Middle frontal gyrus (tissue), 1 donor: Measurements from ENCODE around the gene PLEKHJ1.
"Not testable (repeated sequence)": the region's sequence is repeated elsewhere in the genome, so short reads cannot be mapped to it uniquely, and the experiment has no call there.

ENCODE experiments used
- DNase-seq: peaks from one replicate; pipeline ENCODE4 v3.0.0-alpha.2; 2015; ENCODE audit warnings: low spot score; ENCODE audit errors: extremely low spot score

Gene PLEKHJ1

DNA sequence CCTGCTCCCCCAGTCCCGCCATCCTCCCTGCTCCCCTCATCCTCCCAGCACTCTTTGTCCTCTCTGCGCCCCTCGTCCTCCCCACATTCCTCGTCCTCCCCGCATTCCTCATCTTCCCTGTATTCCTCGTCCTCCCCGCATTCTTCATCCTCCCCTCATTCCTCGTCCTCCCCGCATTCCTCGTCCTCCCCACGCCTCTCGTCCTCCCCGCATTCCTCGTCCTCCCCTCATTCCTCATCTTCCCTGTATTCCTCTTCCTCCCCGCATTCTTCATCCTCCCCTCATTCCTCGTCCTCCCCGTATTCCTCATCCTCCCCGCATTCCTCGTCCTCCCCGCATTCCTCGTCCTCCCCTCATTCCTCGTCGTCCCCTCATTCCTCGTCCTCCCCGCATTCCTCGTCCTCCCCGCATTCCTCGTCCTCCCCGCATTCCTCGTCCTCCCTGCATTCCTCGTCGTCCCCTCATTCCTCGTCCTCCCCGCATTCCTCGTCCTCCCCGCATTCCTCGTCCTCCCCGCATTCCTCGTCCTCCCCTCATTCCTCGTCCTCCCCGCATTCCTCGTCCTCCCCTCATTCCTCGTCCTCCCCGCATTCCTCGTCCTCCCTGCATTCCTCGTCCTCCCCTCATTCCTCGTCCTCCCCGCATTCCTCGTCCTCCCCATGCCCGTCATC lies 35.4 kb downstream of the PLEKHJ1 start:
- DNase-seq, result not testable (repeated sequence)

GRCh38 chr19:2199861-2200623 lies 36.1 kb downstream of the PLEKHJ1 start:
- no peak for DNase-seq

GRCh38 chr19:2199215-2199614 lies 36.9 kb downstream of the PLEKHJ1 start:
- no peak for DNase-seq

DNA sequence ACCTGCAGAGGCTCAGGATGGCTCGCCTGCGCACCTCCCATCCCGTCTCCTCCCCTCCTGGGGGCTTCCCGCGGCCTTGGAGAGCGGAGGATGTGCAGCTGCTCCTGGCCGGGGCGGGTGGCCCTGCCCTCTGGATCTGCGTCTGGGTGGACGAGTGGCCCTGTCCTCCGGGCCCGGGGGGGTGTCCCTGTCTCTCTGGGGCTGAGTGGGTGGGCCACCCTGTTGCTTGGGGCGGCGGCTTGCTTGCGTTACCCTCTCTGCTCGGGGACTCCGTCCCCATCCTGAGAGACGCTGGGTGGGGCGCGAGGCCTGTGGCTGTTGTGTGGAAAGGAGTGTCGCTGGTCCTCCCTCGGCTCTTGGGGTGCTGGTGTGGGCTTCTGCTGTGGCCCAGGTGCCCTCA lies 37.8 kb downstream of the PLEKHJ1 start:
- no peak for DNase-seq

DNA sequence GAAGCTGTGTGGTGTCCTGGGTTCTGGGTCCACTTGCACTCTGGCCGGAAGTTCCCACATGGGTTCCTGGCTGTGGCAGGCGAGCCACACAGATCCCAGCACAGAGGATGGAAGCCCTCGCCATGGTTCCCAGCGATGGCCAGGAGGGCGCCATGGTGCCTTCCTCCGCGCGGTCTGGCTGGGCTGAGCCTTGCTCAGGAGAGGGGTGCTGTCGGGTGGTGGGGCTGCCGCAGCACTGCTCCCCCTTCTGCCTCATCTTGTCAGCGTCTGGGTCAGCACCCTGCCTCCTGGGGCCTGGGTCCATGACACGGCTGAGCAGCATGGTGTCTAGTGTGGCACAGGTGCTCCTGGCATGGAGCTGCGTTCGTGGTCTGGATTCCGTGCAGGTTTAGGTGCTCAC lies 38.9 kb downstream of the PLEKHJ1 start:
- no peak for DNase-seq

DNA sequence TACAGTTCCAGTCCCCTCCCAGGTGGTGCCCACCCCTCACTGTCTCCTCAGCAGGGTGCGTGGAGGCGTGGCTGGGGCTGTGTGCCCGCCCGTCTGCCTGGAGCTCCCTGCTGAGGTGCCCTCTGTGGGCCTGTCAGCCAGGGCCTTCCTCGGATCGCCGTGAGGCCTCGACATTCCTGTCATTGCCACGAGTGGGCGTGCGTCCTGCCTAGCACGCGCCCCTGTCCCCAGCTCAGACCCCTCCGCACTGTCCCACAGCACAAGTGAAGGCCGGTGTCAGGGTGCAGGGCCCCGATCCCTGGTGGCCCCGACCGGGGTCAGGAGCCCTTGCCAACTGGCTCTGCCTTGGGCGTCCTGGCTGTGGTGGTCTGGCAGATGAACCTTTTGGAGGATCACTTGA lies 40.2 kb downstream of the PLEKHJ1 start:
- DNase-seq, result no peak

DNA sequence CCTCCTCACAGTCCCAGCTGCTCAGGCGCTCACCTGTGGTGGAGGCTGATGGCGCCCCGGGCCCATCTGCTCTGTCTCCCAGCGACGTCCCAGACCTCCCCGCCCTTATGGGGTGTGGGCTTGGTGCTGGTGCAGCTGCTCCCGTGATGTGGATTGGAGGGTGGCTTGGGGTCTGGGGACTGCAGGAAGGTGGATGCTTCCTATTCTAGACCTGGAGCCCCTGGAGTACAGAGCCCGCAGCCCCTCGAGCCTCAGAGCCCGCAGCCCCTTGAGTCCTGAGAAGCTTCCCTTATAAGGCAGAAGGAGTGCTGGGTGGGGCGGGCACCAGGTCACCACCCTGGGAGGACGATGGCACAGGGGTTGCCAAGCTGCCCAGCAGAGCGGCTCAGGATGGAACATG lies 40.8 kb downstream of the PLEKHJ1 start:
- no peak for DNase-seq

DNA sequence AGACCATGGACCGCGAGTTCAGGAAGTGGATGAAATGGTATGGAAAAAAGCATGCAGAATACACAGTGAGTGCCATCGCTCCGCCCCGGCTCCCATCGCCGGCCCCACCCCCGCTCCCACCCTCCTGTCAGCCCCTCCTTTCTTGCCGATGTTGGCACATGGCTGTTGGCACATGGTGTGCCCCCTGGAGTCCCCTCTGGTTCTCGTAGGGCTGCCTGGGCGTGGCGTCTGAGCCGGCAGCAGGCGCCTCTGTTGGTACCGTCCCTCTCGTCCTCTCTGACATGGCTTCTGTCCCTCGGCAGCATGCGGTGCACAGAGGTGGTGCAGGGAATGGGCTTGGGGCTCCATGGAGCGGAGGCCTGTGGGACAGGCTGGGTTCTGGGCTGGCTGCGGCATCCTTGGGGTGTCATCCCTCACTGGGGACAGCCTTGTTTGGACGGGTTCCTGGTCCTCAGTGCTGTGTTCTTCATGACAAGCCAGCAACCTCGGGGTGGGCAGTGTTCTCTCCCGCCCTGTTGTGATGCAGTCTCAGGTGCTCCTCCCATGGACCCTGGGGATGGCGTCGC lies 41.5 kb downstream of the PLEKHJ1 start:
- DNase-seq, result no peak

- DNase-seq, result no peak
Measured at GRCh38 chr19:2193807-2194206, 42.3 kb downstream of the PLEKHJ1 start.

GRCh38 chr19:2192862-2193261 lies 43.3 kb downstream of the PLEKHJ1 start:
- no peak for DNase-seq

- DNase-seq, result no peak
Measured at GRCh38 chr19:2191456-2192310, 44.4 kb downstream of the PLEKHJ1 start.

- no peak for DNase-seq
Measured at GRCh38 chr19:2190848-2191455, 45.2 kb downstream of the PLEKHJ1 start.

- no peak for DNase-seq
Measured at GRCh38 chr19:2189880-2190279, 46.2 kb downstream of the PLEKHJ1 start.

- no peak for DNase-seq
Measured at GRCh38 chr19:2188708-2189385, 47.3 kb downstream of the PLEKHJ1 start.

DNA sequence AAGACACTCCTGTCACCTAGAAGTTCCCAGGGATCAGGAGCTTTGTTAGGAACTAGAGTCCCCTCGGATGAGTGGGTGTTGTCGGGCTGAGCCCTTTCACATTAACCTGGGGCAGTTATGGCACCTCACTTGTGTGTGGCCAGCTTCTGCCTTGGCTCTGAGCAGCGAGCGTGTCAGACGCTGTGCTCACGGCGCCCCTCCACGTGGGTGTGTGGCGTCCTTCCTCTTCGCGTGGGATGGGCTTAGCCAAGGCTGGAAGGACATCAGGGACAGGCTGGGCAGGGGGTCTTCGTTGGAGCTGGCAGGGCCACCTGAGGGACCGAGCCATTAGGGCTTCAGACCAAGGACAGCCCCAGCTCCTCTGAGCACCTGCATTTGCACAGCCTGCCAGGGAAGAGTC lies 49.0 kb downstream of the PLEKHJ1 start:
- no peak for DNase-seq

DNA sequence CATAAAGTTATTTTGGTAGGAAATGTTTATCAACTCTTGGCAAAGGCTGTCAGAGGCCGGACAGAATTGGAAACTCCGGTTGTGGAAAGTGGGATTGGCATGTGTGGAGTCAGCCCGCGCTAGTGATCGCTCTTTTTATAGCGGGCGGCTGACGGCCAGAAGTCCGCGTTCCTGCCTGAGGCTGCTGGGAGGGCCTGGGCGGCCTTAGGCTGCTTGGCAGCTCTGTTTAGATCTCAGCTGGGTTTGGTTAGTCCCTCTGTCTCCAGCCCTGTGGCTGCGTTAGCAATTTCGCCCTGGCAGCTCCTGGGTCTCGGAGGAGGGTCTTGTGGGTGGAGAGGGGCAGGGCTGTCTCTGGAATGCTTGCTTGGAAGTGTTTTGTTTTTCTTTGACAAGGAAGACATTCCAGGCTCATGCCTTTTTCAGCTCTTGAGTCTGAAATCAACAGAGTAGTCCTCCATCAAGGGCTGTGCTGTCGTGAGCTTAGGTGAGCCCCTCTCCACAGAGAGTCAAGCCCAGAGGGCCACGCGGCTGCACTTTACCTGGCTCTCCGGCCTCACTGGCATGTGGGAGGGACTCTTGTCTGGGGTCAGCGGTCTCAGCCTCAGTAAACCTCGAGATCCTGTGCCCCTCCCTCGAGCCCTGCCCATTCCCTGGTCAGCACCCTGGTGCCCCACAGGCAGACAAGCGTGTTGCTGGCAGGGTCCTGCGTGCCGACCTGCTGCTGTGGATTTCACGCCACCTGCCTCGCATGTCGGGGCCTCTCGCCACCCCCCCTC lies 49.9 kb downstream of the PLEKHJ1 start:
- no peak for DNase-seq

GRCh38 chr19:2185734-2186070 lies 50.4 kb downstream of the PLEKHJ1 start:
- DNase-seq, result no peak

- DNase-seq, result no peak
Measured at GRCh38 chr19:2184422-2184975, 51.6 kb downstream of the PLEKHJ1 start.
